DND-41 (cell line): Measurements from ENCODE around the gene SLC37A4.
"Not testable (repeated sequence)": the region's sequence is repeated elsewhere in the genome, so short reads cannot be mapped to it uniquely, and the experiment has no call there.

Experiments
- ATAC-seq: fragments of 200-7000 bp; cut with Tn5 transposase; 3 replicates; pipeline ENCODE4 v1.9.1; 2021; ENCODE audit warnings: low read depth; ENCODE audit not compliant: insufficient read depth
- DNase-seq: peaks from one replicate; pipeline ENCODE4 v3.0.0-alpha.2; 2020
- H2AFZ ChIP-seq: 2 replicates; pipeline ENCODE4 v1.6.0; 2012; ENCODE audit warnings: low read depth, low read length
- H3K27ac ChIP-seq: 2 replicates; pipeline ENCODE4 v1.5.1; 2012; ENCODE audit warnings: low read length, inconsistent platforms
- H3K27me3 ChIP-seq: fragments of 200-600 bp; sonication (generic); 2 replicates; pipeline ENCODE4 v1.6.0; 2012; ENCODE audit warnings: low read length, mild to moderate bottlenecking, inconsistent platforms; ENCODE audit not compliant: insufficient read depth, poor library complexity
- H3K36me3 ChIP-seq: 2 replicates; pipeline ENCODE4 v1.5.1; 2012; ENCODE audit warnings: low read length, inconsistent platforms; ENCODE audit not compliant: insufficient read depth
- H3K4me1 ChIP-seq: 2 replicates; pipeline ENCODE4 v1.5.1; 2012; ENCODE audit warnings: mild to moderate bottlenecking, low read length; ENCODE audit not compliant: insufficient read depth
- H3K4me2 ChIP-seq: 2 replicates; pipeline ENCODE4 v1.6.0; 2012; ENCODE audit warnings: mild to moderate bottlenecking, moderate library complexity, low read length, inconsistent platforms; ENCODE audit not compliant: insufficient read depth
- H3K4me3 ChIP-seq, 2 experiments: fragments of 200-600 bp in 1 of 2; shearing (Covaris generic) in 1 of 2; 2 replicates each; pipeline ENCODE4 v1.5.1; 2012 to 2016; ENCODE audit warnings: inconsistent platforms in 2 of 2, low read length in 2 of 2, mild to moderate bottlenecking in 2 of 2, low read depth in 1 of 2, moderate library complexity in 1 of 2
- H3K79me2 ChIP-seq: 2 replicates; pipeline ENCODE4 v1.6.0; 2012; ENCODE audit warnings: low read length, inconsistent platforms; ENCODE audit not compliant: insufficient read depth
- H3K9ac ChIP-seq: 2 replicates; pipeline ENCODE4 v1.6.0; 2012; ENCODE audit warnings: low read depth, mild to moderate bottlenecking, inconsistent platforms, low read length, moderate library complexity
- H3K9me3 ChIP-seq: 2 replicates; pipeline ENCODE4 v1.5.1; 2012; ENCODE audit warnings: low read length, moderate library complexity, mild to moderate bottlenecking, inconsistent platforms; ENCODE audit not compliant: insufficient read depth, severe bottlenecking
- H4K20me1 ChIP-seq: 2 replicates; pipeline ENCODE4 v1.6.0; 2012; ENCODE audit warnings: low read length; ENCODE audit not compliant: insufficient read depth
- EZH2 ChIP-seq: IDR thresholded peaks from 3 replicates; pipeline ENCODE4 v1.6.1; 2012; ENCODE audit warnings: borderline replicate concordance, low read depth, mild to moderate bottlenecking, moderate library complexity, low read length, inconsistent platforms; ENCODE audit not compliant: severe bottlenecking
- TF ChIP-seq, protein P1 (sequence below): IDR thresholded peaks from 2 replicates; pipeline ENCODE4 v1.5.1; 2012; ENCODE audit warnings: borderline replicate concordance, low read length, moderate library complexity, mild to moderate bottlenecking; ENCODE audit not compliant: poor library complexity, severe bottlenecking; ENCODE audit errors: extremely low read depth

SLC37A4 gene

DNA sequence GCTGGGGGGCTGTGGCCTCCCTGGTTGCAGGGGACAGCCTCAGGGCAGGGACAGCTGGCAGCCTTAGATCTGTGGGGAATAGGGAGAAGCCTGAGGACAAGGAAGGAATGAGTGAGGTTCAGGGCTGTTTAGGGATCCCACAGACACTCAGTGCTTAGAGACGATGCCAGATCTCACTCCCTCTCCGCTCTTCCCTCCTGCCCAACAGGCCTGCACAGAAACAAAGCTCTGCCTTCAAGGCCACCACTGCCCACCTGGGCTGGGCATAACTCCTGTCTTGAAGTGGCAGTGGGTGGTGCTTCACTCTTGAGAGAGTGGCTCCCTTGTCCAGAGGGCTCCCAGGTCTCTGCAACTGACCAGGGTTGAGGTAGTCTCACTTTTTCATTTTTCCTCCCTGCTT lies 45.9 kb downstream of the SLC37A4 start:
- Histone ChIP-seq H3K79me2 (no peaks in the 10 kb centered on the region), H2AFZ (no peak overlapping the region), H3K27me3 (no peaks in the 10 kb centered on the region), H3K36me3 (no peaks in the 10 kb centered on the region), H3K9me3 (no peaks in the 10 kb centered on the region), H3K4me3 (no peak overlapping the region), H3K4me2 (no peak overlapping the region), H4K20me1 (no peaks in the 10 kb centered on the region), H3K4me1 (no peaks in the 10 kb centered on the region), H3K27ac (no peak overlapping the region), H3K9ac (no peak overlapping the region)
- DNase-seq, result no peak
- TF ChIP-seq EZH2, result no peak
- TF ChIP-seq, protein P1, sequence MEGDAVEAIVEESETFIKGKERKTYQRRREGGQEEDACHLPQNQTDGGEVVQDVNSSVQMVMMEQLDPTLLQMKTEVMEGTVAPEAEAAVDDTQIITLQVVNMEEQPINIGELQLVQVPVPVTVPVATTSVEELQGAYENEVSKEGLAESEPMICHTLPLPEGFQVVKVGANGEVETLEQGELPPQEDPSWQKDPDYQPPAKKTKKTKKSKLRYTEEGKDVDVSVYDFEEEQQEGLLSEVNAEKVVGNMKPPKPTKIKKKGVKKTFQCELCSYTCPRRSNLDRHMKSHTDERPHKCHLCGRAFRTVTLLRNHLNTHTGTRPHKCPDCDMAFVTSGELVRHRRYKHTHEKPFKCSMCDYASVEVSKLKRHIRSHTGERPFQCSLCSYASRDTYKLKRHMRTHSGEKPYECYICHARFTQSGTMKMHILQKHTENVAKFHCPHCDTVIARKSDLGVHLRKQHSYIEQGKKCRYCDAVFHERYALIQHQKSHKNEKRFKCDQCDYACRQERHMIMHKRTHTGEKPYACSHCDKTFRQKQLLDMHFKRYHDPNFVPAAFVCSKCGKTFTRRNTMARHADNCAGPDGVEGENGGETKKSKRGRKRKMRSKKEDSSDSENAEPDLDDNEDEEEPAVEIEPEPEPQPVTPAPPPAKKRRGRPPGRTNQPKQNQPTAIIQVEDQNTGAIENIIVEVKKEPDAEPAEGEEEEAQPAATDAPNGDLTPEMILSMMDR, result no peak
- ATAC-seq, result no peak

DNA sequence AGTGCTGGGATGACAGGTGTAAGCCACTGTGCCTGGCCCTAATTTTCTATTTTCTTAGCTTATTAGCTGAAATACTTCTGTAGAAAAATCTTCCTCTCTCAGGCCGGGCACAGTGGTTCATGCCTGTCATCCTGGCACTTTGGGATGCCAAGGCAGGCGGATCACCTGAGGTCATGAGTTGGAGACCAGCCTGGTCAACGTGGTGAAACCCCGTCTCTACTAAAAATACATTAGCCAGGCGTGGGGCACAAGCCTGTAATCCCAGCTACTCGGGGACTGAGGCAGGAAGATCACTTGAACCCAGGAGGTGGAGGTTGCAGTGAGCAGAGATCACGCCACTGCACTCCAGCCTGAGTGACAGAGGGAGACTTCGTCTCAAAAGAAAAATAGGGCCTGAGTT lies 46.3 kb downstream of the SLC37A4 start:
- H3K4me2 ChIP-seq, H3K4me3 ChIP-seq, H3K79me2 ChIP-seq, H3K4me1 ChIP-seq, H3K27me3 ChIP-seq, ATAC-seq, H2AFZ ChIP-seq, H3K27ac ChIP-seq, H3K9ac ChIP-seq, DNase-seq, H4K20me1 ChIP-seq, H3K36me3 ChIP-seq, H3K9me3 ChIP-seq: not testable (repeated sequence)

DNA sequence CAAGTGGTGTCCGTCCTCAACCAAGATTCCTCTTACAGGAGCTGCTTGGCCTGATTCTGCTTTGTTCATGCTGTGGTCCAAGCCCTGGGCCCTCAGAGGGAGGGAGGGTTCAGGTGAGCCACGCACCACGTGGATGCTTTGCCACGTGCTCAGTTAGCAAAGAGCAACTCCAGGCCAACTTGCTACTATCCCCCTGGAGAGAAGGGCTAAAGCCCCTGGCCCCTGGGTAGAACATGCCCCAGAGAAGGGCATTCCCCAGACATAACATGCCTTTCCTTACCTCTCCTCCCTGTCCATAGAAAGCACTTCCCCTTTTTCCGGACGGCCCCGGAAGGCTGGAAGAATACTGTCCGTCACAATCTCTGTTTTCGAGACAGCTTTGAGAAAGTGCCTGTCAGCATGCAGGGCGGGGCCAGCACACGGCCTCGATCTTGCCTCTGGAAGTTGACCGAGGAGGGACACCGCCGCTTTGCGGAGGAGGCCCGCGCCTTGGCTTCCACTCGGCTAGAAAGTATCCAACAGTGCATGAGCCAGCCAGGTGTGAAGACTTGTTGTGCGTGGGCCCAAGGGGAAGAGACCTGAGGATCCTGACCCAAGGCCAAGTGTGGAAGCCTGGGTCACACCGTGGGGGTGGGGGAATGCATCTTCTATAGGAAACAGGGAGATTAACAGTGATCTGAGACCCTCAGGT lies 50.3 kb downstream of the SLC37A4 start:
- DNase-seq, result no peak
- Histone ChIP-seq H3K36me3 (no peaks in the 10 kb centered on the region), H3K79me2 (no peaks in the 10 kb centered on the region), H2AFZ (no peak overlapping the region), H3K4me1 (no peaks in the 10 kb centered on the region), H3K9me3 (no peaks in the 10 kb centered on the region), H3K27ac (no peak overlapping the region), H3K27me3 (no peaks in the 10 kb centered on the region), H3K4me3 (no peak overlapping the region), H3K4me2 (no peak overlapping the region), H3K9ac (no peak overlapping the region), H4K20me1 (no peaks in the 10 kb centered on the region)
- TF ChIP-seq, protein P1, result no peak
- TF ChIP-seq EZH2, result no peak
- no peak for ATAC-seq

DNA sequence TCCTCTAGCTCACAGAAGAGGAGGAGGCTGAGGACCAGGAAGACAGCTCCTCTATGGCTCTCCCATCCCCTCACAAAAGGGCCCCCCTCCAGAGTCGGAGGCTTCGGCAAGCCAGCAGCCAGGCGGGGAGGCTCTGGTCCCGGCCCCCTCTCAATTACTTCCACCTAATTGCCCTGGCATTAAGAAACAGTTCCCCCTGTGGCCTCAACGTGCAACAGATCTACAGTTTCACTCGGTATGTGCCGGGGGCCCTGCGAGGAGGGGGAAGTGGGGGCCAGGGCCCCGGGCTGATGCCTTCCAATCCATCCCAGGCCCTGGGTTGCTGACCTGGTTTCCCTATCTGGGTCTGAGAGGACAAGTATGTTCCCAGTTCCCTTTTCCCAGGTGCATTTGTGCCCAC lies 51.2 kb downstream of the SLC37A4 start:
- Histone ChIP-seq H3K27me3 (no peaks in the 10 kb centered on the region), H4K20me1 (no peaks in the 10 kb centered on the region), H3K4me3 (no peak overlapping the region), H2AFZ (no peak overlapping the region), H3K27ac (no peak overlapping the region), H3K9me3 (no peaks in the 10 kb centered on the region), H3K79me2 (no peaks in the 10 kb centered on the region), H3K9ac (no peak overlapping the region), H3K36me3 (no peaks in the 10 kb centered on the region), H3K4me2 (no peak overlapping the region), H3K4me1 (no peaks in the 10 kb centered on the region)
- ATAC-seq (peak; percentile 54; the same call in 1 of the 3 replicates), DNase-seq (no peak)
- TF ChIP-seq, protein P1, result peak; percentile 14
- TF ChIP-seq EZH2, result no peak
